ENCODE results near the gene LDLRAD2.

GRCh38 chr1:21781815-21782348 lies 30.2 kb upstream of the LDLRAD2 start:
- no peak for TF ChIP-seq CTCF (IDR thresholded peaks at IDR 0.05)
- no peak for TF ChIP-seq POLR2A (IDR thresholded peaks at IDR 0.05)
